AG09309 (cell line): ENCODE results near the gene CELSR3.

ENCODE experiments used
- DNase-seq: peaks from one replicate; pipeline ENCODE4 v3.0.0-alpha.2; 2010; ENCODE audit warnings: low read depth
- H3K4me3 ChIP-seq: 2 replicates; pipeline ENCODE4 v1.5.1; 2011; ENCODE audit warnings: mild to moderate bottlenecking, low read depth, low read length, moderate library complexity; ENCODE audit not compliant: control insufficient read depth
- TF ChIP-seq, protein P1 (sequence below): IDR thresholded peaks from 2 replicates; pipeline ENCODE4 v1.5.1; 2011; ENCODE audit warnings: mild to moderate bottlenecking, low read depth, low read length, inconsistent platforms; ENCODE audit not compliant: insufficient read depth, control insufficient read depth; ENCODE audit errors: missing control alignments

The CELSR3 gene

DNA sequence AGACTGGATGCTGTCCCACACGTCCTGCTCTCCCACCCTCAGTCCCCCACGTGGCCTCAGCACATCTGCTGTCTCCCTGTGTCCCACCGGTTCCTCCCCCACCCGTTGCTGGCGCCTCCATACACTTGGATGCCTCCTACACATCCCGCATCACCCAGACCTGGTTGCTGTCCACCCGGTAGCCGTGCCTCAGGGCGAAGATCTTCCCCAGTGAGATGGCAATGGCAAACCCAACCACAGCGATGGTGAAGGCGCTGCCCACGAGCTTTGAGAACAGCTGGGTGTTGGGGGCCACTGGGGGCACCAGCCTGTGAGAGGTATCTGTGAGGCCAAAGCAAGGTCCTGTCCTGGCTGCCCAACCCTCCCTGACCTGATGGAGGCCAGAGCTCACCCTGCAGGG is 31.9 kb downstream of the CELSR3 start:
- DNase-seq = no peak
- H3K4me3 ChIP-seq = no peak overlapping the region

DNA sequence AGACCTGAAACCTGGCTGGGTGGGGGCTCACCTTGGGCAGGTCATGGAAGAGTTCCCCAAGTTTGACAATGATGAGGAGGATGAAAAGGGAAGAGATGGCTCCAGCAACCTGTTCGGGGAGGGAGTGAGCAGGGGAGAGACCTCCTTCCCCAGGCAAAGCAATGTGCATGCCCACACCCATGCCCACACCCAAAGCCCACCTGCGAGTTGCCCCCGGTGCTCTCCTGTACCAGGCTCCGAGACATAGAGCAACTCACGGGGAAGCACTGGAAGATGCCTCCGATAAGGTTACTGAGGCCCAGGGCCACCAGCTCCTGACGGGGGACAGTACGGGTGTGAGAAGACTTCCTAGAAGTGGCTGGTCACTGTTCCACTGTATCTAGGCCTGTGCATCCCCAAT is 32.3 kb downstream of the CELSR3 start:
- DNase-seq = no peak
- no peak overlapping the region for H3K4me3 ChIP-seq
- TF ChIP-seq, protein P1, sequence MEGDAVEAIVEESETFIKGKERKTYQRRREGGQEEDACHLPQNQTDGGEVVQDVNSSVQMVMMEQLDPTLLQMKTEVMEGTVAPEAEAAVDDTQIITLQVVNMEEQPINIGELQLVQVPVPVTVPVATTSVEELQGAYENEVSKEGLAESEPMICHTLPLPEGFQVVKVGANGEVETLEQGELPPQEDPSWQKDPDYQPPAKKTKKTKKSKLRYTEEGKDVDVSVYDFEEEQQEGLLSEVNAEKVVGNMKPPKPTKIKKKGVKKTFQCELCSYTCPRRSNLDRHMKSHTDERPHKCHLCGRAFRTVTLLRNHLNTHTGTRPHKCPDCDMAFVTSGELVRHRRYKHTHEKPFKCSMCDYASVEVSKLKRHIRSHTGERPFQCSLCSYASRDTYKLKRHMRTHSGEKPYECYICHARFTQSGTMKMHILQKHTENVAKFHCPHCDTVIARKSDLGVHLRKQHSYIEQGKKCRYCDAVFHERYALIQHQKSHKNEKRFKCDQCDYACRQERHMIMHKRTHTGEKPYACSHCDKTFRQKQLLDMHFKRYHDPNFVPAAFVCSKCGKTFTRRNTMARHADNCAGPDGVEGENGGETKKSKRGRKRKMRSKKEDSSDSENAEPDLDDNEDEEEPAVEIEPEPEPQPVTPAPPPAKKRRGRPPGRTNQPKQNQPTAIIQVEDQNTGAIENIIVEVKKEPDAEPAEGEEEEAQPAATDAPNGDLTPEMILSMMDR = no peak

More for the DNA sequence above, 31.9 kb downstream of the CELSR3 start:
- TF ChIP-seq, protein P1 = no peak

DNA sequence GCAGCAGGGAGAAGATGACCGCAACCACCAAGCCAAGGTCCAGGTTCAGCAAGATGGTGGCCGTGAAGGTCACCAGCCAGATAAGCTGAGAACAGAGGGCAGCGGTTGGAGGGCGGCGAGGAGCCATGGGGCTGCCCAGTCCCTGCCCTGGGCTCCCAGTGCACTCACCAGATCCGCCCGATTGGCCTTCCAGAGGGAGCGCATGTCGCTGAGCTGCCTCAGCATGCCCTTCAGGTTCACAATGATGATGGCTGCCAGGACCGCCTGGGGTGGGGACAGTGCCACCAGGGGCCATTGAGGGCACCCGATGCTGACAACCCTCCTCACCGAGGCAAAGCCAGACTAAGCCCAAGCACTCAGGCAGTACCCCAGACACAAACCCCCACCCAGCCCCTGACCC is 32.8 kb downstream of the CELSR3 start:
- TF ChIP-seq, protein P1 = no peak
- no peak for DNase-seq

DNA sequence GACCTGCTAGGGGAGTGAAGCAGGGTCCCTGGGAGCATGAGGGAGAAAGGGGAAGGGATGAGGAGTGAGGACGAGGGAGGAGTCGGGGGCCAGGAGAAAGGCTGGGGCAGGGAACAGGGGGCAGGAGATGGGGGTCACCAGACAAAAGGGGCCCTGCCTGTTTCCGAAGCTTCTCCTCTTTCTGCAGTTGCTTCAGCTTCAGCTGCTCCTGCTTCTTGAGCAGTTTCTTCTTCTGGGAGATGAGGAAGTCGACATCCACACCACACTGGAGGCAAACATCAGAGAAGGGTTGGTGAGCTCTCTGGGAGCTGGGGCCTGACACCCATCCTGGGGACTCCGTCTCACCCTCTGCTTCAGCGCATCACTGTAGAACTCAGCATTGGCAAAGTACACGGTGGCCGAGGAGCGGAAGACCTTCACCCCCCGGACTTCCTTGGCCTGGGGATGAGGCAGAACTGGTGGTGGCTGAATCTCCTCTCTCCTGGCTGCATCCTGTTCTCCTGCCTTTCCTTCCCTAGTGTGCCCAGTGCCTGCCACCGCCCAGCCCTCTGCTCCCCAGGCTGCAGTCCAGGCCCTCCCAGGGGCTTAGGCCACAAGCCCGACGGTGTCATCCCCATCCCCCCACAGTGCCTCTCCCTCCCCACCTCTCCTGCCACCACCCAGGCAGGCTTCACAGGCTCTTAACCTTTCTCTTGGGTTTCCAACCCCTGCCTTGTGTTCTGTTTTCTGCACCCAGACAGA is 34.2 kb downstream of the CELSR3 start:
- DNase-seq = no peak
- H3K4me3 ChIP-seq = no peak overlapping the region
- TF ChIP-seq, protein P1 = no peak

More for the DNA sequence above, 32.8 kb downstream of the CELSR3 start:
- no peak overlapping the region for H3K4me3 ChIP-seq

DNA sequence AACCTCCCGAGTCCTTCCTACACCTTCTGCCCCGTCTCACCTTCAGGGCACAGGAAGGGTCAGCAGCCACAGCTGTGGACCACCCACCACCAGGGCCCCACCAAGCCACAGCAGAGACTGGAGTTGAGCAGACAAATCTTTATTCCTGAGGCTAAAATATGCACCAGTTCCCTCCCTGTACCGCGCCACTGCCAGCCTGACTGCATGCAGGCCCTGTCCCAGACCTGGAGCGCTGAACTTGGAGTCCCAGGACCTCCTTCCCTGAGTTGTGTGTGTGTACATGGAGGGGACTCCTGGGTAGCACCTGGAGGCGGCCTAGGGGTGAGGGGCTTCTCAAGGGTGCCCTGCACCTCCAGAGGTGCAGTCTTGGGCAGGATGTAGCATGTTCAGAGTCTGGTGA is 37.1 kb downstream of the CELSR3 start:
- TF ChIP-seq, protein P1 = no peak
- no peak for DNase-seq
- no peak overlapping the region for H3K4me3 ChIP-seq

DNA sequence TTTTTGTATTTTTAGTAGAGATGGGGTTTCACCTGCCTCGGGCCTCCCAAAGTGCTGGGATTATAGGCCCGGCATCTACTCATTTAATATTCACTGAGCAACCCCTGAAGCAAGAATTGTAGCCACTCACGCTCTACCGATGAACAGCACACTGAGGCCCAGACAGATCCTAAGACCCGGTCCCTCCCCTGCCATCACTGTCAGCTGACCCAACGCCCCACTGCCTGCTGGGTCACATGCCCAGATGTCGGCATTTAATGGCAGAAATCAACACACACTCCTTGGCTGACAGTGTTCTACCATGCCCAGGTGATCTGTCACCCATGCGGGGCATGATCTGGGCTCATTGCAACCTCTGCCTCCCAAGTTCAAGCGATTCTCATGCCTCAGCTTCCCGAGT is 37.9 kb downstream of the CELSR3 start:
- DNase-seq = no peak
- H3K4me3 ChIP-seq = no peak overlapping the region
- TF ChIP-seq, protein P1 = no peak
